ENCODE results near the gene NKD2. TPM values are rescaled to one million over a fixed set of nuclear protein-coding genes. Genes with fewer than 3 reads are reported as not detected.

Gene NKD2
- total and polyA plus RNA-seq, 2 donors: 5.1 to 12.4 TPM

DNA sequence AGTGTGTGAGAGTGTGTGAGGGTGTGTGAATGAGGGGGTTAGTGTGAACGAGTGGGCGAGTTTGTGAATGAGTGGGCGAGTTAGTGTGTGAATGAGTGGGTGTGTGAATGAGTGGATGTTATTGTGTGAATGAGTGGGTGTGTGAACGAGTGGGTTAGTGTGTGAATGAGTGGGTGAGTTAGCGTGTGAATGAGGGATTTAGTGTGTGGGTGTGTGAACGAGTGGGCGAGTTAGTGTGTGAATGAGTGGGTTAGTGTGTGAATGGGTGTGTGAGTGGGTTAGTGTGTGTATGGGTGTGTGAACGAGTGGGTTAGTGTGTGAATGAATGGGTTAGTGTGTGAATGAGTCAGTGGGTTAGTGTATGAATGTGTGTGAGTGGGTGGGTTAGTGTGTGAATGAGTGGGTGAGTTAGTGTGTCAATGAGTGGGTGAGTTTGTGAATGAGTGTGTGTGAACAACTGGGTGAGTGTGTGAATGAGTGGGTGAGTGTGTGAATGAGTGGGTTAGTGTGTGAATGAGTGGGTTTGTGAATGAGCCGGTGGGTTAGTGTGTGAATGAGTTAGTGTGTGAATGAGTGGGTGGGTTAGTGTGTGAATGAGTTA, 37.5 kb downstream of the NKD2 start:
- Histone ChIP-seq H3K27ac (ENCODE audit: low read depth in 1 of 2, low read length in 1 of 2) (no peak overlapping the region), H3K4me3 (ENCODE audit: low read length in 2 of 2) (no peak overlapping the region), H3K4me1 (ENCODE audit: control insufficient read depth in 2 of 2, insufficient read depth in 2 of 2, low read length in 2 of 2) (no peaks in the 10 kb centered on the region), H3K36me3 (ENCODE audit: control insufficient read depth in 2 of 2, insufficient read depth in 2 of 2, low read length in 1 of 2) (peaks cover 4 to 5% of the 10 kb centered on the region in 2 donors), H3K9me3 (ENCODE audit: control insufficient read depth in 2 of 2, insufficient read depth in 1 of 2, low read length in 1 of 2) (peaks cover 0 to 4% of the 10 kb centered on the region in 2 donors), H3K27me3 (ENCODE audit: control insufficient read depth in 2 of 2, insufficient read depth in 1 of 2, low read length in 1 of 2) (no peaks in the 10 kb centered on the region)
- WGBS: 97% methylated on average over 9 of the region's 9 CpGs
- no peak for DNase-seq (ENCODE audit: low read depth in 6 of 9, low spot score in 9 of 9)

DNA sequence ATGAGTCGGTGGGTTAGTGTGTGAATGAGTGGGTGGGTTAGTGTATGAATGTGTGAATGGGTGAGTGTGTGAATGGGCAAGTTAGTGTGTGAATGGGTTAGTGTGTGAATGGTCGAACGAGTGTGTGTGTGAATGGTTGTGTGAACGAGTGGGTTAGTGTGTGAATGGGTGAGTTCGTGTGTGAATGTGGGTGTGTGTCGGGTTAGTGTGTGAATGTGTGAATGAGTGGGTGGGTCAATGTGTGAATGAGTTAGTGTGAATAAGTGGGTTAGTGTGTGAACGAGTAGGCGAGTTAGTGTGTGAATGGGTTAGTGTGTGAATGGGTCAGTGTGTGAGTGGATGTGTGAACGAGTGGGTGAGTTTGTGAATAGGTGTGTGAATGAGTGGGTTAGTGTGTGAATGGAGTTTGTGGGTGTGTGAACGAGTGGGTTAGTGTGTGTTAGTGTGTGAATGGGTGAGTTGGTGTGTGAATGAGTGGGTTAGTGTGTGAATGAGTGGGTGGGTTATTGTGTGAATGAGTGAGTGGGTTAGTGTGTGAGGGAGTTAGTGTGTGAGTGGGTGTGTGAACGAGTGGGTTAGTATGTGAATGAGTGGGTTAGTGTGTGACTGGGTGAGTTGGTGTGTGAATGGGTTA, 38.8 kb downstream of the NKD2 start:
- DNase-seq (ENCODE audit: low read depth in 6 of 9, low spot score in 9 of 9): no peak
- Histone ChIP-seq H3K36me3 (ENCODE audit: control insufficient read depth in 2 of 2, insufficient read depth in 2 of 2, low read length in 1 of 2) (peaks cover 15% of the 10 kb centered on the region in 2 donors), H3K4me1 (ENCODE audit: control insufficient read depth in 2 of 2, insufficient read depth in 2 of 2, low read length in 2 of 2) (no peaks in the 10 kb centered on the region), H3K9me3 (ENCODE audit: control insufficient read depth in 2 of 2, insufficient read depth in 1 of 2, low read length in 1 of 2) (no peaks in the 10 kb centered on the region), H3K27me3 (ENCODE audit: control insufficient read depth in 2 of 2, insufficient read depth in 1 of 2, low read length in 1 of 2) (no peaks in the 10 kb centered on the region), H3K27ac (ENCODE audit: low read depth in 1 of 2, low read length in 1 of 2) (no peak overlapping the region), H3K4me3 (ENCODE audit: low read length in 2 of 2) (no peak overlapping the region)
- 96% methylated on average over 11 of the region's 11 CpGs for WGBS

DNA sequence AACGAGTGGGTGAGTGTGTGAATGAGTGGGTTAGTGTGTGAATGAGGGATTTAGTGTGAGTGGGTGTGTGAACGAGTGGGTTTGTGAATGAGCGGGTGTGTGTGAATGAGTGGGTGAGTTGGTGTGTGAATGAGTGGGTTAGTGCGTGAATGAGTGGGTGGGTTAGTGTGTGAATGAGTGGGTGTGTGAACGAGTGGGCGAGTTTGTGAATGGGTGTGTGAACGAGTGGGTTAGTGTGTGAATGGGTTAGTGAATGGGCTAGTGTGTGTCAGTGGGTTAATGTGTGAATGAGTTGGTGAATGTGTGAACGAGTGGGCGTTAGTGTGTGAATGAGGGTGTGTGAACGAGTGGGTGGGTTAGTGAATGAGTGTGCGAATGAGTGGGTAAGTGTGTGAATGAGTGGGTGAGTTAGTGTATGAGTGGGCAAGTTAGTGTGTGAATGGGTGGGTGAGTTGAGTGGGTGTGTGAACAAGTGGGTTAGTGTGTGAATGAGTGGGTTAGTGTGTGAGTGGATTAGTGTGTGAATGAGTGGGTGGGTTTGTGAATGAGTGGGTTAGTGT, 39.6 kb downstream of the NKD2 start:
- DNase-seq (ENCODE audit: low read depth in 6 of 9, low spot score in 9 of 9): no peak
- no peaks in the 10 kb centered on the region for H3K9me3 ChIP-seq (ENCODE audit: control insufficient read depth in 2 of 2, insufficient read depth in 1 of 2, low read length in 1 of 2)
- whole genome bisulfite sequencing: 97% methylated on average over 11 of the region's 11 CpGs

DNA sequence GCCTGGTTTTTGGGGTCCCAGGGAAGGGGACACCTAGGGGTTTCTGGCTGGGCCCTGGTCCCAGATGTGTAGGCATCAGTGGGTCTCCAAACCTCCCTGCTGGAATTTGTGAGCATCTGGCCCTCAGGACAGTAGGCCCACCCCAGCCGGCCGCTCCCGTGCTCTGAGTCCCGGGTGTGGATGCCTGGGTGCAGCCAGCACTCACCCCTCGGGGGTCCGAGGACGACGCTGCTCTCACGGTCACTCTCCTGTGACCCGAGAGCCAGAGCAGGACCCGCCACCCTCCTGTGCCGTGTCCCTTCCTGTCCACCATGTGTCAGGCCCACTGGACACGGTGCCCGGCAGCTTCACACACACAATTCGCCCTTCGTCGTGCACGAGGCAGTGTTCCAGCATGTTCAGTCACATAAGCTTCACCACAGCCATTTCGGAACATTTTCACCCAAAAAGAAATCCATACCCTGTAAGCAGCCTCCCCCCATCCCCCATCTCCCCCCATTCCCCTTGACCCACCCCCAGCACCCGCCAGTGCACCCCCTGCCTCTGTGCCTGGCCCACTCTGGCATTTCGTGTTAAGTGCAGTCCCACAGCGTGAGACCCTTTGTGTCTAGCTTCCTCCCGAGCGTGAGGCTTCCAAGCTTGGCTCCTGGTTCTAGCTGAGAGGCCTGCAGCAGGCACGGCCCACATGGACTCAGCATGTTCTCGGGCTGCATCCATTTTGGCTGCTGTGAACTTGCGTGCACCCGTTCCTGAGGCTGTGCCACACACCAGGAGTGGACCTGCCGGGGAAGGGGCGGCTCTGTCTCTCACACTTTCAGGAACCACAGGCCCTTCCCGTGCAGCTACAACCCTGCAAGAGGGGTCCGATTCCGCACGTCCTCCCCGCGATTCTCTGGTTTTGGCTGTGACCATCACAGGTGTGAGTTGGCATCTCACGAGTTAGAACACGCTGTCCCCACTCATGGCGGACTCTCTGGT, 40.5 kb downstream of the NKD2 start:
- Histone ChIP-seq H3K9me3 (ENCODE audit: control insufficient read depth in 2 of 2, insufficient read depth in 1 of 2, low read length in 1 of 2) (no peaks in the 10 kb centered on the region), H3K4me1 (ENCODE audit: control insufficient read depth in 2 of 2, insufficient read depth in 2 of 2, low read length in 2 of 2) (no peaks in the 10 kb centered on the region), H3K4me3 (ENCODE audit: low read length in 2 of 2) (no peak overlapping the region), H3K36me3 (ENCODE audit: control insufficient read depth in 2 of 2, insufficient read depth in 2 of 2, low read length in 1 of 2) (peaks cover 25 to 26% of the 10 kb centered on the region in 2 donors), H3K27ac (ENCODE audit: low read depth in 1 of 2, low read length in 1 of 2) (no peak overlapping the region), H3K27me3 (ENCODE audit: control insufficient read depth in 2 of 2, insufficient read depth in 1 of 2, low read length in 1 of 2) (no peaks in the 10 kb centered on the region)
- DNase-seq (ENCODE audit: low read depth in 6 of 9, low spot score in 9 of 9): no peak
- WGBS: 96% methylated on average over 39 of the region's 39 CpGs

More for the DNA sequence above, 39.6 kb downstream of the NKD2 start:
- Histone ChIP-seq H3K4me1 (ENCODE audit: control insufficient read depth in 2 of 2, insufficient read depth in 2 of 2, low read length in 2 of 2) (no peaks in the 10 kb centered on the region), H3K27me3 (ENCODE audit: control insufficient read depth in 2 of 2, insufficient read depth in 1 of 2, low read length in 1 of 2) (no peaks in the 10 kb centered on the region), H3K36me3 (ENCODE audit: control insufficient read depth in 2 of 2, insufficient read depth in 2 of 2, low read length in 1 of 2) (peaks cover 20 to 21% of the 10 kb centered on the region in 2 donors), H3K27ac (ENCODE audit: low read depth in 1 of 2, low read length in 1 of 2) (no peak overlapping the region), H3K4me3 (ENCODE audit: low read length in 2 of 2) (no peak overlapping the region)

DNA sequence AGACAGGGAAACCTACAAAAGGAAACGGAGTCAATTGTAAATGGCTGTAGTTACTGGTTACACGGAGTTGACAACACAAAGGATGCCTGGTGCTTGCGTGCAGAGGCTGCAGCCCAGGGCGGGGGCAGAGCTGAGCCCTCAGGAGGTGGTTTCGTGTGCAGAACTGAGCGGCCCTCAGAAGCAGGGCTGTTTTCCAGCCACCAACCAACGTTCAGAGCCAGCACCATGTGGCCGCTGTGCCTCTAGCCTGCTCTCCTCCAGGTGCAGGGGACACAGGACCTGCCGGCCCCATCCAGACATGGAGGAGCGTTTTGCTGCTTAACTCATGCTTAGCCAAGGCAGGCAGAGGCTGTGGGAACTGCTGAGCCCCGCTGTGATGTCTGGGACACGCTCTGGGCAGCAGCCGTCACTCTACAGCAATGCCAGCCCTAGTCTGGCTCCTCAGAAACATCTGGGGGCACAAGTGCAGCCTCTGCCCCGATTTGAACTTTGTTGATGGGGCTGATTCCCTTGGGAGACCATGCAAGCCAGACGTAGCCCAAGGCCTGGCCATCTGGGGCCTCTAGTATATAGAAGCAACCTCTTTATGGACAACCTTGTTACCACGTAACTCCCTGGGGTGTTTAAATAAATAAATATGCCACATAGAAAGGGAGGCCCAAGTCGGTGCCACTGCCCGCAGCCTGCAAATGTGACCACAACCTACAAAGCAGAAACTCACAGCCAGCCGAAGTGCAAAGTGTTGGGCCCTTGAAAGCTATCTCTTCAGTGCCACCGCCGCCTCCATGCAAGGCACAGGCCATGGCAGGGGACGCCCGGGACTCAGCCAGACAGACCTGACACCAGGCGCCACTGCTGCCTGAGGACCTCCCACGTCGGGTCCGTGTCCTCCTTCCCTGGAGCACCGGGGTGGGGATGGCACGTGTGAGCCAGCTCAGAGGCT, 42.1 kb downstream of the NKD2 start:
- no peak for DNase-seq (ENCODE audit: low read depth in 6 of 9, low spot score in 9 of 9)

DNA sequence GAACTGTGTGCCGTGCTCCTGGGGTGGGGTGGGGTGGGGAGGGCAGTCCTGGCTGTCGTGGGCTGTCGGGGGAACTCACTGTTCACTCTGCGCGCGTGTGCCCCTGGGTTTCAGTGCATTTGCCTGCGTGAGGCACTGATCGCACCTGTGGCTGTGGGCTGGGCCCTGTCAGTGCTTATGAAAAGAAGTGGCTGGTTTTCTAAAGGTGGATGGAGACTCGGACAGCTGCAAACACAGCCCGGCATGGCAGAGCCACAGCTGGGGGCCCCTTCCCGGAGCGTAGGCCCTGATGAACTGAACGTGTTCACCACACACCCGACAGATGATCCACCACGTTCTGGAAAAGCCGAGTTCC, 42.7 kb downstream of the NKD2 start:
- 95% methylated on average over 16 of the region's 16 CpGs for WGBS
- Histone ChIP-seq H3K36me3 (ENCODE audit: control insufficient read depth in 2 of 2, insufficient read depth in 2 of 2, low read length in 1 of 2) (peaks cover 38 to 41% of the 10 kb centered on the region in 2 donors), H3K4me3 (ENCODE audit: low read length in 2 of 2) (no peak overlapping the region), H3K9me3 (ENCODE audit: control insufficient read depth in 2 of 2, insufficient read depth in 1 of 2, low read length in 1 of 2) (no peaks in the 10 kb centered on the region), H3K4me1 (ENCODE audit: control insufficient read depth in 2 of 2, insufficient read depth in 2 of 2, low read length in 2 of 2) (no peaks in the 10 kb centered on the region), H3K27me3 (ENCODE audit: control insufficient read depth in 2 of 2, insufficient read depth in 1 of 2, low read length in 1 of 2) (no peaks in the 10 kb centered on the region), H3K27ac (ENCODE audit: low read depth in 1 of 2, low read length in 1 of 2) (no peak overlapping the region)
- DNase-seq (ENCODE audit: low read depth in 6 of 9, low spot score in 9 of 9): no peak

More for the DNA sequence above, 42.1 kb downstream of the NKD2 start:
- no peak overlapping the region for H3K4me3 ChIP-seq (ENCODE audit: low read length in 2 of 2)
- H3K9me3 ChIP-seq (ENCODE audit: control insufficient read depth in 2 of 2, insufficient read depth in 1 of 2, low read length in 1 of 2): no peaks in the 10 kb centered on the region
- no peaks in the 10 kb centered on the region for H3K27me3 ChIP-seq (ENCODE audit: control insufficient read depth in 2 of 2, insufficient read depth in 1 of 2, low read length in 1 of 2)
- H3K36me3 ChIP-seq (ENCODE audit: control insufficient read depth in 2 of 2, insufficient read depth in 2 of 2, low read length in 1 of 2): peaks cover 31 to 37% of the 10 kb centered on the region in 2 donors
- H3K27ac ChIP-seq (ENCODE audit: low read depth in 1 of 2, low read length in 1 of 2): no peak overlapping the region
- H3K4me1 ChIP-seq (ENCODE audit: control insufficient read depth in 2 of 2, insufficient read depth in 2 of 2, low read length in 2 of 2): no peaks in the 10 kb centered on the region
- 95% methylated on average over 29 of the region's 29 CpGs for WGBS

DNA sequence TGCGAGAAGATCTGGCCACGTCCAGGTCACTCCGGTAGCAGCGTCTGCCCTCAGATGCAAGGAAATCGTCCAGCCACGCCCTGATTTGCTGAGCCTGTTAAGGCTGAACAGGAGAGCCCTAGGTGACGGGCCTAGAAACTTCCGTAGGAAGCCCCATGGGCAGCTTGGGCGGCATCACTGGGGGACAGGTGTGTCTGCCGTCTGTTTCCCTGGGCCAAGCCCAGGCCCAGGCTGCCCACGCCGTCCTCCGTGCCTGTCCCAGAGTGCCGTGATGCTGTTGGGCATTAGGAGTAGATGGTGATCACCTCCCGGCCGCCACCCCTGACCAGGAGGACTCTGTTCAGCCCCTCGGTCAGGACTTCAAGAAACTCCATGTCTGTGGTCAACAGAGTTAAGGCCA, 43.5 kb downstream of the NKD2 start:
- 97% methylated on average over 17 of the region's 17 CpGs for WGBS
- no peaks in the 10 kb centered on the region for H3K9me3 ChIP-seq (ENCODE audit: control insufficient read depth in 2 of 2, insufficient read depth in 1 of 2, low read length in 1 of 2)
- no peaks in the 10 kb centered on the region for H3K27me3 ChIP-seq (ENCODE audit: control insufficient read depth in 2 of 2, insufficient read depth in 1 of 2, low read length in 1 of 2)
- DNase-seq (ENCODE audit: low read depth in 6 of 9, low spot score in 9 of 9): no peak
- peaks cover 44 to 48% of the 10 kb centered on the region in 2 donors for H3K36me3 ChIP-seq (ENCODE audit: control insufficient read depth in 2 of 2, insufficient read depth in 2 of 2, low read length in 1 of 2)
- H3K4me3 ChIP-seq (ENCODE audit: low read length in 2 of 2): no peak overlapping the region
- no peak overlapping the region for H3K27ac ChIP-seq (ENCODE audit: low read depth in 1 of 2, low read length in 1 of 2)
- H3K4me1 ChIP-seq (ENCODE audit: control insufficient read depth in 2 of 2, insufficient read depth in 2 of 2, low read length in 2 of 2): no peaks in the 10 kb centered on the region

DNA sequence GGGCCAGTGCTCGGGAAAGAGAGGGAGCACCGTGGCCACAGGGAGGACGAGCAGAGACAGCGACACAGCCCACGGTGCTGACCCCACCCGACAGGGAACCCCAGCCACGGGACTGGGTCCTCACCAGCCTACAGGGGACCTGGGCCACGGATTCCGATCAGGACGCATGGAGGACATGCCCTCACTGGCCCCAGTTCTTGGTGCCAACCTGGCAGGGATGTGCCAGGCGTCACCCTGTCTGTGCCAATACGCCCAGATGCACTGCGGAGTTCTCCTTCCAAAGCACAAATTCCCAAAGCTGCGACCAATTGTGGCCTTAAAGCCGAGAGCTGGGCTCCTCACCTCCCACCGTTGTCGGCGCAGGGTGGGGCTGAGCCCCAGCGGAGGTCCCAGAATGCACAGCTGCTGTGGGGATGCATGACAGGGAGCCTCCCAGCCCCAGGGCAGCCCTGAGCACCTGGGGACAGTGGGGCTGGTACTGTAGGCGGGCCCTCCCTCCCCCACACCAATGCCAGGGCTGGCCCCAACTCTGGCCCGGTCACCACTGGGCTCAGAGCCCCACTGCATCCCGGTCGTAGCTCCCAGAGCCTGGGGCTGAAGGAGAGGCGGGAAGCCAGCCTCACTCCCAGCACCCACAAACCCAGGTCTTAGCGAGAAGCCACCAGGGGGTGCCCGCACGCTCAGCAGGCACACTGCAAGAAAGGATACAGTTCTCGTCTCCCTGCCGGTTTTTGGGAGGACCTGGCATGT, 44.2 kb downstream of the NKD2 start:
- Histone ChIP-seq H3K36me3 (ENCODE audit: control insufficient read depth in 2 of 2, insufficient read depth in 2 of 2, low read length in 1 of 2) (peaks cover 51 to 52% of the 10 kb centered on the region in 2 donors), H3K9me3 (ENCODE audit: control insufficient read depth in 2 of 2, insufficient read depth in 1 of 2, low read length in 1 of 2) (no peaks in the 10 kb centered on the region), H3K4me1 (ENCODE audit: control insufficient read depth in 2 of 2, insufficient read depth in 2 of 2, low read length in 2 of 2) (no peaks in the 10 kb centered on the region), H3K27me3 (ENCODE audit: control insufficient read depth in 2 of 2, insufficient read depth in 1 of 2, low read length in 1 of 2) (no peaks in the 10 kb centered on the region), H3K27ac (ENCODE audit: low read depth in 1 of 2, low read length in 1 of 2) (no peak overlapping the region), H3K4me3 (ENCODE audit: low read length in 2 of 2) (no peak overlapping the region)
- DNase-seq (ENCODE audit: low read depth in 6 of 9, low spot score in 9 of 9): peak in 1 of 9 donors; percentile 13
- WGBS: 97% methylated on average over 29 of the region's 29 CpGs
